Measurements from ENCODE around the gene SLC12A5.

DNA sequence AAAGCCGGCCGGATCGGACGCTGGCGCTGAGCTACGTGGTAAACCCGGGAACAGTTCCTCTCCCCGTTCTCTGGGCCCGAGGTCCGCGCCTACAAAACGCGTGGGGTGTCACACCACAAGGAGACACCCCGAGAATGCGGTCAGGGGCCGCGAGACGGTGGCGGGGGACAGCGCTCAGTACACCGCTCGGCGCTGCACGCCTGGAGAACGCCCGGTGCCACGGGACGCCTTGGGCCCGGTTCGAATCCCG lies 60.1 kb downstream of the SLC12A5 start:
- TF ChIP-seq, protein P1, sequence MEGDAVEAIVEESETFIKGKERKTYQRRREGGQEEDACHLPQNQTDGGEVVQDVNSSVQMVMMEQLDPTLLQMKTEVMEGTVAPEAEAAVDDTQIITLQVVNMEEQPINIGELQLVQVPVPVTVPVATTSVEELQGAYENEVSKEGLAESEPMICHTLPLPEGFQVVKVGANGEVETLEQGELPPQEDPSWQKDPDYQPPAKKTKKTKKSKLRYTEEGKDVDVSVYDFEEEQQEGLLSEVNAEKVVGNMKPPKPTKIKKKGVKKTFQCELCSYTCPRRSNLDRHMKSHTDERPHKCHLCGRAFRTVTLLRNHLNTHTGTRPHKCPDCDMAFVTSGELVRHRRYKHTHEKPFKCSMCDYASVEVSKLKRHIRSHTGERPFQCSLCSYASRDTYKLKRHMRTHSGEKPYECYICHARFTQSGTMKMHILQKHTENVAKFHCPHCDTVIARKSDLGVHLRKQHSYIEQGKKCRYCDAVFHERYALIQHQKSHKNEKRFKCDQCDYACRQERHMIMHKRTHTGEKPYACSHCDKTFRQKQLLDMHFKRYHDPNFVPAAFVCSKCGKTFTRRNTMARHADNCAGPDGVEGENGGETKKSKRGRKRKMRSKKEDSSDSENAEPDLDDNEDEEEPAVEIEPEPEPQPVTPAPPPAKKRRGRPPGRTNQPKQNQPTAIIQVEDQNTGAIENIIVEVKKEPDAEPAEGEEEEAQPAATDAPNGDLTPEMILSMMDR (conservative IDR thresholded peaks at IDR 0.05): no peak
- TF ChIP-seq EZH2 (IDR thresholded peaks at IDR 0.05; ENCODE audit: low read depth): no peak
